ENCODE results near the gene LBR.

- TF ChIP-seq CTCF (IDR thresholded peaks at IDR 0.05): no peak
- no peak for TF ChIP-seq POLR2A (IDR thresholded peaks at IDR 0.05)
Measured at GRCh38 chr1:225361176-225361575, 66.7 kb downstream of the LBR start.
